HG02798 (cell line): ENCODE measurements around the gene EPB41.
"Not testable (repeated sequence)": the region's sequence is repeated elsewhere in the genome, so short reads cannot be mapped to it uniquely, and the experiment has no call there.

ENCODE experiments used
- ATAC-seq: cut with Tn5 transposase; IDR thresholded peaks from one replicate; pipeline ENCODE4 v1.9.1; 2021; ENCODE audit warnings: mild to moderate bottlenecking; ENCODE audit not compliant: unreplicated experiment, poor library complexity

The EPB41 gene

DNA sequence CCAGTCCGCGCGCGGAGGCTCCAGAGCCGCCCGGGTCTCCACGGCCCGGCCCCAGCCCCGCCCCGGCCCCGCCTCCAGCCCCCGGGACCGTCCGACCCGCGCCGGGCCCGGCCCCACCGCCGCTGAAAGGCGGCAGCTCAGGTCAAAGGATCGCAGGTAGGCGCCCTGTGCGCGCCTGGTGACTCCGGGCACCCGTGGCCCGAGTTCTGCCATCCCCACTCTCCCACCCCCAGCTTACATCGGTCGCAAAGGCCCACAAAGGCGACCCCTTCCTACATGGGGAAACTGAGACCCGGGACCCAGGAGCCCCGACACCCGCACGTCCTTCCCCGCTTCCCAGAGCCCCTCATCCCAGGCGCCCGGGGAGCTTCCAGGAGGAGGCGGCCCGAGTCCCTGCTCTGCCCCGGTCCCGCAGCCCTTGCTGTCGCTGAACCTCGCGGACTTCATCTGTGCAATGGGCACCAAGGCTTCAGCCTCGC is 209.6 kb downstream of the EPB41 start, which contains the start of gene TMEM200B:
Gene TMEM200B, minus strand, starts transcription at position 17 of the 479 bp plus-strand sequence. CDS start 2,075 bp downstream, outside the sequence.
- ATAC-seq: no peak

DNA sequence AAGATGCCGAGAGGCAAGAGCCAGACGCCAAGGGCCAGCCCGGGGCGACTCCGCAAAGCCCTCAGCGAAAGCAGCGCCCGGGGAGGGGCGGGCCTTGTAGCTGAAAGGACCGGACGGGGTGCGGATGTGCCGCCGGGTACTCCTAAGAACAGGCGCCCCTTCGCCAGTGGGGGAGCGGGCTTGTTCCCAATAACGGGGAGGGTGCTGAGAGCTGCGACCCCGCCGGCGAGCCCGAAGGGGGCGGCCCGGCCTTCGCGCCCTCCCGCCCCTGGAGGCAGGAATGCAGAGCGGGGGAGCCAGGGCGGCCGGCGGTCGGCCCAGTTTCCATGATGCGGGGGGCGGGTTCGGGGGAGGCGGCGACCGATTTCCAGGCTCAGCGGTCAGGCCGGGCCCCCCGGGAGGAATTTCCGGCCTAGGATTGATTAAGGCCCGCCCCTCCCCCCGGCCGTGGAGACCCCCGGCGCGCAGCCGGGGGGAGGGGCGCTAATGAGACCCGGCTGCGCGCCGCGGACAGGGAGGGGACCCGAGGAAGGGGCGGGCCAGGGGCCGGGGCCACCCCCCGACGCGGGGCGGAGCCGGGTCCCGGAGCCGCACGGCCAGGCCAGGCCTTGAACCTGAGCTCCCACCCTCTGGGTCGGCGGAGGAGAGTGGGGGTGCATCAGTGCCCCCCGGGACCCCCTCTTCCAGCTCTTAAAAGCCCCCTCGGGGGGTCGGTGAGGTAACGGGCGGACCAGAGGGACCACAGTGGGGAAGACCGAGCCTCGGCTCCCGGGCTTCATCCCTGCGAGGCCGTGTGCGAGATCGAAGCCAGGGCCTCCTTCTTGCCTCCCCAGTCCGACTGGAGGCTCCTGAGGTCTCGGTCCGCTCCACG is 210.2 kb downstream of the EPB41 start:
- no peak for ATAC-seq

- ATAC-seq: no peak
Measured at GRCh38 chr1:29125237-29125641, 210.9 kb downstream of the EPB41 start.

- no peak for ATAC-seq
Measured at GRCh38 chr1:29125788-29126187, 211.4 kb downstream of the EPB41 start.

DNA sequence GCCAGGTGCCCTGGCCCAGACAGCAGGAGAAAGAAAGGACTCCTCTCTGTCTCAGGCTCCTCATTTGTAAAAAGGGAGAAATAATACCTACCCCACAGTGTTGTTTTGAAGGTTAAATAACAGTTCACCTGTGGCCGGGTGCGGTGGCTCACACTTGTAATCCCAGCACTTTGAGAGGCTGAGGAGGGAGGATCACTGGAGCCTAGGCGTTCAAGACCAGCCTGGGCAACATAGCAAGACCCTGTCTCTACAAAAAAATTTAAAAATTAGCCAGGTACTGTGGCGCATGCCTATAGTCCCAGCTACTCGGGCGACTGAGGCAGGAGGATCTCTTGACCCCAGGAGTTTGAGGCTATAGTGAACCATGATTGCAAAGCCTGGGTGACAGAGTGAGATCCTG is 211.8 kb downstream of the EPB41 start:
- no peak for ATAC-seq

DNA sequence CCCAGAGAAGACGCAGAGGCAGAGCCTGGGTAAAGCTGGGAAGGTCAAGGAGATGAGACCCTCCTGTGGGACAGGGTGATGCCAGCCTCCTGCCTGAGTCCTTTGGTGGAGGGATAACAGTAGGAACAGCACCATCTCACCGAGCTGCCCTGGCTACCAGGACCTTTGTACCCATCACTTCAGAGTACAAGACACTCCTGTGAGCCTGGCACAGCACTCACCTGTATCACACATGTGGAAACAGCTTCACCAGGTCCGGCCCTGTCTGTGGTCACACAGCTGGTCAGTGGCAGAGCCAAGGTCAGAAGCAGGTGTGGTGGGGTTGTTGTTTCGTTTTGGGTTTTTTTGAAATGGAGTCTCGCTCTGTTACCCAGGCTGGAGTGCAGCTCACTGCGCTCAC is 214.4 kb downstream of the EPB41 start:
- no peak for ATAC-seq

GRCh38 chr1:29129916-29130315 is 215.5 kb downstream of the EPB41 start:
- no peak for ATAC-seq

GRCh38 chr1:29131056-29131455 is 216.7 kb downstream of the EPB41 start:
- ATAC-seq: not testable (repeated sequence)

- no peak for ATAC-seq
Measured at GRCh38 chr1:29133861-29134694, 219.7 kb downstream of the EPB41 start.

GRCh38 chr1:29134695-29135028 is 220.3 kb downstream of the EPB41 start:
- no peak for ATAC-seq

GRCh38 chr1:29136391-29136915 is 222.1 kb downstream of the EPB41 start:
- no peak for ATAC-seq

DNA sequence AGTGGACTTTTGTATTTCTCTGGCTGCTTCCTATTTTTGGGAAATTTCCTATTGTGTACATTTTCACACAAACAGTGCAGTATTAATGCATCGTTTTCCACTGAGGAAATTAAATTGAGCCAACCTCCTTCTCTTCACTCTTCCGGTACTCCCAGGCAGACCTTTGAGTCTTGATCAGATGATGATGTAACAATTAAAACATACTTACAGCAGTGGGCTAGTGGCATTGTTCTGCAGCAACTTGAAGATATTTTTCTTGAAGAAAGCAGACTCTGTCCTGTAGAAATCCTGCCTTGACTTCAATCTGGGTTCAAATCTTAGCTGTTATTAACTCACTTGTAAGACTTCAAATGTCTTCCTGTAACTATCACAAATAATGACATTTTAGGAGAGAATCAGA is 228.3 kb downstream of the EPB41 start:
- no peak for ATAC-seq

- no peak for ATAC-seq
Measured at GRCh38 chr1:29144178-29144577, 229.8 kb downstream of the EPB41 start.

- ATAC-seq: no peak
Measured at GRCh38 chr1:29145739-29146437, 231.5 kb downstream of the EPB41 start.

DNA sequence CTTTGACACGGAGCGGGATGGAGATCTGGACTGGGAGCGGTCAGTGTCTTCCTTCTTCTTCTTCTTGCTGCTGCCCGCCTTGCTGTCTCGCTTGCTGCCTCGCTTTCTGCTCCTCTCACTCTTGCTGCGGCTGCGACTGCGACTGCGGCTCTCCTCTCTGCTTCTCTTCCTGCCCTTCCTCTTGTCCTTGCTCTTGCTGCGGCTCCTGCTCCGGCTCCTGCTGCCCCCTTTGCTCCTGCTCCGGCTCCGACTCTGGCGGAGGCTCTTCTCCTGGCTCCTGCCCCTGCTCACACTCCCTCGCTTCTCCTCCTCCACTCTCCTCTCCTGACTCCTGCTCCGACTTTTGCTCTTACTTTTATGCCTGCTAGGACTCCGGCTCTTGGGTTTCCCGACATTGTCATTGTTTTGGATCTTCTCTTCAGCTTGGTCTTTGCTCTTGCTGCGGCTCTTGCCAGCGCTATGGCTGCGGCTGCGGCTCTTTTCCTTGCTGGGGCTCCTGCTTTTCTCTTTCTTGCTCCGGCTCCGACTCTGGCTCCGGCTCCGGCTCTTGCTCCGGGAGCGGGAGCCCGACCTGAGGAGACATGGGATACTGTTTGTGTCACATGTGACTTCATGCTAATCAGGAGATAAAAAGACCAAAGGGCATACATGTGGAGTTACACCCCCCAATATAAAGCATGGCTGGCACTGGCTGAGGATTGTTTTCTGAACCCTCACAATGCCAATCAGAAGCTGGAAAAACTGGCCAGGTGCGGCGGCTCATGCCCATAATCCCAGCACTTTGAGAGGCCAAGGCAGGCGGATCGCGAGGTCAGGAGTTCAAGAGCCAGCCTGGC is 234.5 kb downstream of the EPB41 start:
- no peak for ATAC-seq

GRCh38 chr1:29150346-29150745 is 236.0 kb downstream of the EPB41 start:
- not testable (repeated sequence) for ATAC-seq

DNA sequence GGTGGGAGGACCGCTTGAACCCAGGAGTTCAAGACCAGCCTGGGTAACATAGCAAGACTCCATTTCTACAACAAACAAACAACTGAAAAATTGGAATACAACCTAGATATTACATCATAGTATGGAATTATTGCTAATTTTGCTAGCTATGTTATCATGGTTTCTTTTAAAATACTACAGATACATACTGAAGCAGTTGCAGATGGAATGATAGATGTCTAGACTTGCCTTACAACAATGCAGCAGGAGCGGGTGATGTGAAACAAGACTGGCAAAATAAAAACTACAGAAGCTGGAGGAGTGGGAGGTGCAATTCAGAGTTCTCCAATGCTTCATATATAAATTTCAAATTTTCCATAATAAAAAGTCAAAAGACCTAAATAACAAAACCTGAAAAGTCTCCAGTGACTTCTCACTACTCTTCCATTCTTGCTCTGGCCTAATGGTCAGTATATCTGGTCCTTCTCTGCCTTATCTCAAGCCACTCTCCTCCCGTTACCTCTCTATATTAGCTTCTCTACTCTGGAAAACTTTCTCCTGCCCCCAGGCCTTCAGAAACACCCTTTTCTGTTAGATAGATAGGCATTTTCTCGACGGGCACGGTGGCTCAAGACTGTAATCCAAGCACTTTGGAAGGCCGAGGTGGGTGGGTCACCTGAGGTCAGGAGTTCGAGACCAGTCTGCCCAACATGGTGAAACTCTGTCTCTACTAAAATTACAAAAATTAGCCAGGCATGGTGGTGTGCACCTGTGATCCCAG is 237.9 kb downstream of the EPB41 start:
- ATAC-seq: no peak

DNA sequence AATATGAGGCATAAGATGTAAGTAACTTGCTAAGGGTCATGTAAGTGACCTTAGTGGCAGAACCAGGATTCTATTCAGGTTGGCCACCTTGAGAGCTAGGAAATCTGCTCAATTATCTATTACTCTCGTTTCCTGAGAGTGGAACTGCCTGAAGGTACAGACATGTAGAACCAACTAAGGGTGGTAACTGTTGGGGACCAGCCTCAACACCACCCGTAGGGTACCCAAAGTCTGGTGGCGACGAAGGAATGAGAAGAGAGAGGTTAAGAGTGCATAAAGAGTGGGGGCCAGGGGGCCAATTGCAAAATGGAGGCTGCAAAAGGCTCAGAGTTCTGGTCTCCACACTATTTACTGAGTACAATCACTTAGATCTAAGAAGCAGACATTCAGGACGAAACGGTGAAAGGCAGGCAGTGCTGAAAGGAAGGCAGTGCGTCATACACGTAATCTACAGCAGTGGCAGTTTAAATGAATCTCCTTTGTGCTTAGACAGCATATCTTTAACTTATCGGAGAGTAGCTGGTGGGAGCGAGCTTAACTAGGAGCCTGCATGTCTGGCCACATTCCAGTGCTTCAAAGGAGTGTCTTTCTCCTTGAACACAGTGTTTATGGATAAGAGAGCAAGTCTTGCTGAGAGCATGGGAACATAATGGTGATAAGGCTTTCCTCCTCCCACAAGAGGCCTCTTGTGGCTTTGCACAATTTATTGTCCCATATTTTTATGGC is 242.3 kb downstream of the EPB41 start:
- ATAC-seq: no peak
